ENCODE measurements around the gene ORM2.
"Not testable (repeated sequence)": the region's sequence is repeated elsewhere in the genome, so short reads cannot be mapped to it uniquely, and the experiment has no call there.

Gene ORM2

GRCh38 chr9:114314881-114315722 lies 14.6 kb upstream of the ORM2 start:
- no peak for DNase-seq (ENCODE audit: low spot score)

DNA sequence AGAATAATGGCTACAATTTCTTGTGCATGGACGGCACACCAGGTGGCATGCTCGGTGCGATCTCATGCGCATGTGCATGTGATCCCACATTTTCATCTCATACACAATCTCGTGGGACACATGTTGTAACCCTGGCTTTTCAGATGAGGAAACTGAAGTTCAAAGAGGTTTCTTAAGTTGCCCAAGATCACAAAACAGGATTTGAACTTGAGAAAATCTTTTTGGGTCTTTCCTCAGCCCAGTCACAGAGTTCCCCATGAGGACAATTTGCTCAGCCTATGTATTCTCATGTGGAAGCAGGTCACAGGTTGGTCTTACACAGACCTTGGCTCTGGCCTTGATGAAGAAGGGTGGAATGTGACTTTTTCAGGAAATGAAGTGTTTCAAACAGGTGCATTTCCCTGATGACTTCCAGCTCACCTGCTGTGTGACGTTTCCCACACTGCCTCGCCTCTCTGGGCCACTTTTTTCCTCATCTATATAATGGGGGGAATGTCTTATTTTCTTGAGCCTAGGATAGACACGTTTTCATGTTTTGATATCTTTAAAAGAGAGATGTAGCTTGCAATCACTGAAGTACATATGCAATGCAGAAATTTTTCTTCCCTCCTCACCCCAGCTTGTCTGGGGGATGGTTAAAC lies 13.8 kb upstream of the ORM2 start:
- no peak for DNase-seq (ENCODE audit: low spot score)

DNA sequence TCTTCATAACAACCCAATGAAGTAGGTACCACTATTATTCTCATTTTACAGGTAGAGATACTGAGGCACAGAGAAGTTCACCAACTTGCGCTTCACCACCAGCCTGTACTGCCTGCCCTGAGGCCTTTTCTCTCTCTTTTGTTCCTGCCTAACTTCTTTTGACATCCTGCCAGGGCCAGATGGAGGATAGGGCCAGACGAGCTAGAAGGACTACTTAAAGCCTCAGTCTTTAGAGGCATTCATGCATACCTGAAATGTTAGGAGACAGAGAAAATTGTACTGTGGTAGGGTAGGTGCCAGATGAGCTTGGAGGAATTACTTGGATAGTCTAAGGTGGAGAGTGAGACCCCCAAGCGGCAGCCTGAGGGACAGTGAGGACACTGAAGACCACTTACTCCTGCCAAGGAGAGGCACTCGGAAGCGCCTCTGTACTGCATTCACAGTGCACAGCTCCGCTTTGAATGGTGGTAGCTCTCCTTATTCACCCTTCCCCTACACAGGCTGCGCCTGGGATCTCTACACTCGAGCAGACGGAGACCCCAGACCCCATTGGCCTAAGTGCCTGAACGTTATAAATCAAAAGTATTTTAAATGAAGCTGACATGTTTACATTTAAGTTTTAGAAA lies 13.0 kb upstream of the ORM2 start:
- DNase-seq (ENCODE audit: low spot score): no peak

GRCh38 chr9:114317665-114318357 lies 11.9 kb upstream of the ORM2 start:
- DNase-seq (ENCODE audit: low spot score): no peak

- DNase-seq (ENCODE audit: low spot score): no peak
These were observed 11.3 kb upstream of the ORM2 start for GRCh38 chr9:114318416-114318815.

DNA sequence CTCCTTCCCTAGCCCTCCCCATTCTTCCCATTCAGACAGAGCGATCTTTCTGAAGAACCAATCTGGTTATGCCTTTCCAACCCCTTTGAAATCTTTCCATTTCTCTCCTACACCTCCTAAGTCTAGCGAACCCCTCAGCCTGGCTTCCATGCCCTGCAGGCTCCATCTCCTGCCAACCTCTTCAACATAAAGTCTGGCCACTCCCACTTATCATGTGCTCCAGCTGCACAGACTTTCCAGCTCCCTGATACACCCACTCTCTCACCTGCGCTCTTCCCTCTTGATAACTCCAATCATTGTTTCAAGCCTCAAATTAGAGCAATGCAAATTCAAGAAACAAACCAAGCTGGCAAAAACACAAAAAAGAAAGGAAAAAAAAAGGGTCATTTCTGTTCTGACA lies 10.5 kb upstream of the ORM2 start:
- DNase-seq (ENCODE audit: low spot score): no peak

GRCh38 chr9:114320710-114321109 lies 9.0 kb upstream of the ORM2 start:
- not testable (repeated sequence) for DNase-seq (ENCODE audit: low spot score)

DNA sequence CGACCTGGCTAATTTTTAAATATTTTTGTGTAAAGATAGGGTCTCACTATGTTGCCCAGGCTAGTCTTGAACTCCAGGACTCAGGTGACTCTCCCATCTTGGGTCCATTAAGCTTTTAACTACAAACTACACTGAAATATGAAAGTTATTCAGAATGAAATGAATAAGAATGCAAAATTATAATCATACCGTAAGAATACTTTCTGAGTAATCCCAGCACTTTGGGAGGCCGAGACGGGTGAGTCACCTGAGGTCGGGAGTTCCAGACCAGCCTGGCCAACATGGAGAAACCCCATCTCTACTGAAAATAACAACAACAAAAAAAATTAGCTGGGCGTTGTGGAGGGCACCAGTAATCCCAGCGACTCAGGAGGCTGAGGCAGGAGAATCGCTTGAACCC lies 7.9 kb upstream of the ORM2 start:
- no peak for DNase-seq (ENCODE audit: low spot score)

DNA sequence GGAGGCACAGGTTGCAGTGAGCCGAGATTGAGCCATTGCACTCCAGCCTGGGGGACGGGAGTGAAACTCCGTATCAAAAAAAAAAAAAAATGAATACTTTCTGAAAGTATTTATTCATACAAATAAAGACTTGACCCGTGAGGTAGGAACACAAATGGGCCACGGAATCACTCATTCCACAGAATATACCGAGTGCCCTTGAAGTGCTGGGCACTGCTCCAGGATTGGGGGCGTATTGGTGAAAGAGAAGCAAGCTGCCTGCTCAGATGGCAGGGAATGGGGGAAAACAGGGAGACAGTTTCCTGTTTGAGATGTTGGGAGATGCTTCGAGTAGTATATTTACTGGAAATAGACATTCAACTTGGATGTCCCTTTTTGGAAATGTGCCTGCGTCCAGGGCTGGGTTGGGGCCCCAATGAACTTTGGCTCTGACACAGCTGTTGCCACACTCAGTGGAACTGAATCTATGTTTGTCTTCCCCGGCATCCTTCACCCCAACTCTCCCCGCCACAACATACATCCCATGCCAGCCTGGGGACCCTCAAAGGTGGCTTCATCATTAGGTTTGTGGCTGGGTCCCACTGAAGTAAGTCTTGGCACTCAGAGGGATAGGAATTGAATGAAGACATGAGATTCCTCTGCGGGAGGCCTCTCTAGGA lies 7.4 kb upstream of the ORM2 start:
- DNase-seq (ENCODE audit: low spot score): not testable (repeated sequence)

- DNase-seq (ENCODE audit: low spot score): not testable (repeated sequence)
These were observed 6.7 kb upstream of the ORM2 start, which contains the start of gene ORM1 for GRCh38 chr9:114322831-114323531. Gene ORM1, plus strand, starts transcription at chr9:114323098. Its CDS starts 36 bp downstream, at chr9:114323134.

GRCh38 chr9:114323849-114324248 lies 5.8 kb upstream of the ORM2 start:
- not testable (repeated sequence) for DNase-seq (ENCODE audit: low spot score)

DNA sequence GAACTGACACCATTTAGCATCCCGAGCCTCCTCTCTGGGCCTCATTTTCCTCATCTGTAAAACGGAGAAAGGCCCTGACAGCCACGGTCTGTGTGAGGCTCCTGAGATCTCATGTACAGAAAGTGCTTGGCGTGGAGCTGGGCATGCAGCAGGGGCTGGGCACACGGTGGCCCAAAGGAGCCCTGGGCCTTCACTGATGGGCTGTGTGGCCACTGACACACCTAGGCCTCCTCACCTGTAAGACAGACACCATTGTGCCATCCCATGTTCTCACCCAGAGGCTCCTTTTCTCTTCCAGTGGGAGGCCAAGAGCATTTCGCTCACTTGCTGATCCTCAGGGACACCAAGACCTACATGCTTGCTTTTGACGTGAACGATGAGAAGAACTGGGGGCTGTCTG lies 5.2 kb upstream of the ORM2 start:
- no peak for DNase-seq (ENCODE audit: low spot score)

DNA sequence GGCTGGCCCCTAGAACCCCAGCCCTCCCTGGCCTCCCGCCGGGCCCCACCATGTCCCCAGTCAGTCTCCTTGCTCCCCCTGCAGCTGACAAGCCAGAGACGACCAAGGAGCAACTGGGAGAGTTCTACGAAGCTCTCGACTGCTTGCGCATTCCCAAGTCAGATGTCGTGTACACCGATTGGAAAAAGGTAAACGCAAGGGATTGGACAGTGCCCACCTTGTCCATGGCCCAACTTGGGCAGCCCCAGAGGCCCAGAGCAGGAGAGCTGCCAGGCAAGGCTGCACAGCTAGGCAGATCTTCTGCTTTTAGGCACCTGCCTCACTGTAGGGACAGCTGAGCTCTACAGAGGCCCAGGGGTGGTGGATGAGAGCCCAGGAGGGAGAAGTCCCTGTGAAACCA lies 4.7 kb upstream of the ORM2 start:
- DNase-seq (ENCODE audit: low spot score): not testable (repeated sequence)

DNA sequence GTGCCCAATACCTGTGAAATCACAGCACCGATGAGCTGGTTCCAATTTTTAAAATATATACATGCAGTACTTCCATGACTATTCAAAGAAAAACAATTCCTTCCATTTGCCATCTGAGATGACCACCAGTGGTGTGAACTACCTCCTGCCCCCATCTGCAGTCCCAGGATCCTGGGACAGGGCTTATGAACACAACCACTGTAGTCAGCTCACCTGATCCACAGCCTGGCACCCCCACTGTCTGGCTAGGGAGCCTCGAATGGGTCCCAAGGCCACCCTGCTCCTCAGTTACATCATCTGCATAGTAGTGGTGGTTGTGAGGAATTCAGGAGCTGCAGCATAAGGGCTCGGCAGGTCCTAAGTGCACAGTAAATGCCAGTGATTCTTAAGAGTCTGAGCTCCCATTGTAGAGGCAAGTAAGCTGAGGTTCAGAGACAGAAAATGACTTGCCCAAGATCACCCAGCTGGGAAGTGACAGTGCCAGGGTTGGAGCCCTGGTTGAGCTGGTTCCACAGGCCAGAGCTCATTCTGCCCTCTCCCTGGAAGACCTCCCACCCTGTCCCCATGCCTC lies 3.9 kb upstream of the ORM2 start:
- not testable (repeated sequence) for DNase-seq (ENCODE audit: low spot score)

- no peak for DNase-seq (ENCODE audit: low spot score)
These were observed 1.9 kb upstream of the ORM2 start for GRCh38 chr9:114327749-114328148.

DNA sequence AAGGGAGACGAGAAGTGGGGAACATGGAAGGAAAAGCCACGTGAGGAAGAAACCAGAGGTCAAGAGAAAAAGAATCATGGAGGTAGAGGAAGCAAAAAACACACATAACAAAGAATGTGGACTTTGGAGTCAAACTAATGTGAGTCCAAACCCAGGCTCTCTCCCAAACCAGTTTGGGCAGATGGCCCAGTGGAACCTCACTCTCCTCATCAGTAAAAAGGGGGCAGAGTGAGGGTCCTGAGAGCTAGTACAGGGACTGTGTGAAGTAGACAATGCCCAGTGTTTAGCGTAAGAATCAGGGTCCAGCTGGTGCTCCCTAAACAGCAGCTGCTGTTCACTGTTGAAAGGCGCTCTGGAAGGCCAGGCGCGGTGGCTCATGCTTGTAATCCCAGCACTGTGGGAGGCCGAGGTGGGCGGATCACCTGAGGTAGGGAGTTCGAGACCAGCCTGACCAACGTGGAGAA lies 1.3 kb upstream of the ORM2 start:
- not testable (repeated sequence) for DNase-seq (ENCODE audit: low spot score)

- DNase-seq (ENCODE audit: low spot score): not testable (repeated sequence)
These were observed 588 bp upstream of the ORM2 start for GRCh38 chr9:114328937-114329624.

- DNase-seq (ENCODE audit: low spot score): no peak
These were observed 967 bp downstream of the ORM2 start for GRCh38 chr9:114330636-114331035.

DNA sequence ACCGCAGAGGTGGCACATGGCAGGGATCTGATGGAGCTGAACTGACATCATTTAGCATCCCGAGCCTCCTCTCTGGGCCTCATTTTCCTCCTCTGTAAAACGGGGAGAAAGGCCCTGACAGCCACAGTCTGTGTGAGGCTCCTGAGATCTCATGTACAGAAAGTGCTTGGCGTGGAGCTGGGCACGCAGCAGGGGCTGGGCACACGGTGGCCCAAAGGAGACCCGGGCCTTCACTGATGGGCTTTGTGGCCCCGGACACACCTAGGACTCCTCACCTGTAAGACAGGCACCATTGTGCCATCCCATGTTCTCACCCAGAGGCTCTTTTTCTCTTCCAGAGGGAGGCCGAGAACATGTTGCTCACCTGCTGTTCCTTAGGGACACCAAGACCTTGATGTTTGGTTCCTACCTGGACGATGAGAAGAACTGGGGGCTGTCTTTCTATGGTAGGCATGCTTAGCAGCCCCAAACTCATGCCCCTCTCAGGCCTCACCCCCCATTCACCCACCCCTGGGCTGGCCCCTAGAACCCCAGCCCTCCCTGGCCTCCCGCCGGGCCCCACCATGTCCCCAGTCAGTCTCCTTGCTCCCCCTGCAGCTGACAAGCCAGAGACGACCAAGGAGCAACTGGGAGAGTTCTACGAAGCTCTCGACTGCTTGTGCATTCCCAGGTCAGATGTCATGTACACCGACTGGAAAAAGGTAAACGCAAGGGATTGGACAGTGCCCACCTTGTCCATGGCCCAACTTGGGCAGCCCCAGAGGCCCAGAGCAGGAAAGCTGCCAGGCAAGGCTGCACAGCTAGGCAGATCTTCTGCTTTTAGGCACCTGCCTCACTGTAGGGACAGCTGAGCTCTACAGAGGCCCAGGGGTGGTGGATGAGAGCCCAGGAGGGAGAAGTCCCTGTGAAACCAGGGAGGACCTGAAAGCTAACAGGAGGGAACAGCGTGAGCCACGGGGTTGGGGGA lies 1.8 kb downstream of the ORM2 start:
- DNase-seq (ENCODE audit: low spot score): not testable (repeated sequence)

All from cerebellar cortex (tissue), 1 donor.